ENCODE data around the gene CEP120. TPM values are rescaled to one million over a fixed set of nuclear protein-coding genes. Genes with fewer than 3 reads are reported as not detected.
"Not testable (repeated sequence)": the region's sequence is repeated elsewhere in the genome, so short reads cannot be mapped to it uniquely, and the experiment has no call there.

Gene CEP120
- total and polyA plus RNA-seq, 10 donors: 9.2 to 43.3 (median 29.5) TPM

GRCh38 chr5:123460296-123460729, 37.1 kb upstream of the CEP120 start:
- H3K27me3 ChIP-seq (replicated peaks in 1 of 7): no peaks in the 10 kb centered on the region
- peaks cover 0 to 3% (median 0%) of the 10 kb centered on the region in 8 donors for H3K9me3 ChIP-seq
- TF ChIP-seq POLR2A (IDR thresholded peaks at IDR 0.05) (no peak), POLR2AphosphoS5 (IDR thresholded peaks at IDR 0.05) (no peak)
- TF ChIP-seq, protein P1, sequence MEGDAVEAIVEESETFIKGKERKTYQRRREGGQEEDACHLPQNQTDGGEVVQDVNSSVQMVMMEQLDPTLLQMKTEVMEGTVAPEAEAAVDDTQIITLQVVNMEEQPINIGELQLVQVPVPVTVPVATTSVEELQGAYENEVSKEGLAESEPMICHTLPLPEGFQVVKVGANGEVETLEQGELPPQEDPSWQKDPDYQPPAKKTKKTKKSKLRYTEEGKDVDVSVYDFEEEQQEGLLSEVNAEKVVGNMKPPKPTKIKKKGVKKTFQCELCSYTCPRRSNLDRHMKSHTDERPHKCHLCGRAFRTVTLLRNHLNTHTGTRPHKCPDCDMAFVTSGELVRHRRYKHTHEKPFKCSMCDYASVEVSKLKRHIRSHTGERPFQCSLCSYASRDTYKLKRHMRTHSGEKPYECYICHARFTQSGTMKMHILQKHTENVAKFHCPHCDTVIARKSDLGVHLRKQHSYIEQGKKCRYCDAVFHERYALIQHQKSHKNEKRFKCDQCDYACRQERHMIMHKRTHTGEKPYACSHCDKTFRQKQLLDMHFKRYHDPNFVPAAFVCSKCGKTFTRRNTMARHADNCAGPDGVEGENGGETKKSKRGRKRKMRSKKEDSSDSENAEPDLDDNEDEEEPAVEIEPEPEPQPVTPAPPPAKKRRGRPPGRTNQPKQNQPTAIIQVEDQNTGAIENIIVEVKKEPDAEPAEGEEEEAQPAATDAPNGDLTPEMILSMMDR (IDR thresholded peaks at IDR 0.05 in 8 of 11, conservative IDR thresholded peaks at IDR 0.05 in 3 of 11): no peak
- H3K4me3 ChIP-seq: no peak overlapping the region
- DNase-seq: no peak
- H3K36me3 ChIP-seq: no peaks in the 10 kb centered on the region
- no peak overlapping the region for H3K27ac ChIP-seq
- intact Hi-C loops (cut with DNase I; ENCODE audit: low total_unique reads): no loop called here
- 42 to 61% (median 46%) methylated on average over 2 of the region's 2 CpGs for WGBS, 5 donors
- no peaks in the 10 kb centered on the region for H3K4me1 ChIP-seq

GRCh38 chr5:123458994-123459393, 35.8 kb upstream of the CEP120 start:
- H3K36me3 ChIP-seq; H3K9me3 ChIP-seq; H3K27me3 ChIP-seq (replicated peaks in 1 of 7); DNase-seq; H3K4me1 ChIP-seq; H3K4me3 ChIP-seq; H3K27ac ChIP-seq; intact Hi-C loops (cut with DNase I; ENCODE audit: low total_unique reads): not testable (repeated sequence)
- whole genome bisulfite sequencing, 5 donors: 72 to 96% (median 86%) methylated on average over 4 of the region's 4 CpGs

GRCh38 chr5:123456242-123456641, 33.0 kb upstream of the CEP120 start:
- no peak for DNase-seq
- intact Hi-C loops (cut with DNase I; ENCODE audit: low total_unique reads): no loop called here
- no peak overlapping the region for H3K27ac ChIP-seq
- no peaks in the 10 kb centered on the region for H3K4me1 ChIP-seq
- no peak overlapping the region for H3K4me3 ChIP-seq
- TF ChIP-seq POLR2AphosphoS5 (IDR thresholded peaks at IDR 0.05) (no peak), POLR2A (IDR thresholded peaks at IDR 0.05) (no peak)
- TF ChIP-seq, protein P1 (IDR thresholded peaks at IDR 0.05 in 8 of 11, conservative IDR thresholded peaks at IDR 0.05 in 3 of 11): no peak
- H3K27me3 ChIP-seq (replicated peaks in 1 of 7): no peaks in the 10 kb centered on the region
- H3K9me3 ChIP-seq: peaks cover 0 to 3% (median 0%) of the 10 kb centered on the region in 8 donors
- H3K36me3 ChIP-seq: no peaks in the 10 kb centered on the region
- WGBS, 5 donors: 75 to 82% (median 81%) methylated on average over 1 of the region's 1 CpG

DNA sequence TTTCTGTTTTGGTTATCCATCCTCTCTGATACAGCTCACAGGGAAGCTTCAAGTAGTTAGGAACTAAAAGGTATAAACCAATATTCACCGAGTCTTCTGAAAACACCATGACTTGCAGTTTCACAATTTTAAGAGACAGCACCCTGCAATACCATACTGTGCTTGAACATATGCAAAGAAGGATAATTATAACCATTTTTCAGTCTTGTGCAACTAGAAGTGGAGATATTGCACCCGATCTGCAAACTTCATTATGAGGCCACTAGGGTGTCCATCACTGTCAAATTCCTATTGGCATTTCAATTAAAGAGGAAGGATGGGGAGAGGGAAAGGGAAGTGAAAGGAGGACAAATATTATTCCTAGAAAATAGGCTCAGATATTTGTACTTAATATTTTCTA, 32.4 kb upstream of the CEP120 start:
- intact Hi-C loops (cut with DNase I; ENCODE audit: low total_unique reads): no loop called here
- H3K36me3 ChIP-seq: no peaks in the 10 kb centered on the region
- H3K4me1 ChIP-seq: peaks cover 0 to 4% (median under 1%) of the 10 kb centered on the region in 6 donors
- WGBS, 5 donors: 34 to 60% (median 40%) methylated on average over 2 of the region's 2 CpGs
- H3K9me3 ChIP-seq: peaks cover 0 to 3% (median 0%) of the 10 kb centered on the region in 8 donors
- no peak overlapping the region for H3K27ac ChIP-seq
- no peak overlapping the region for H3K4me3 ChIP-seq
- DNase-seq: no peak
- TF ChIP-seq, protein P1 (IDR thresholded peaks at IDR 0.05 in 8 of 11, conservative IDR thresholded peaks at IDR 0.05 in 3 of 11): no peak
- TF ChIP-seq POLR2A (IDR thresholded peaks at IDR 0.05) (no peak), POLR2AphosphoS5 (IDR thresholded peaks at IDR 0.05) (no peak)
- no peaks in the 10 kb centered on the region for H3K27me3 ChIP-seq (replicated peaks in 1 of 7)

DNA sequence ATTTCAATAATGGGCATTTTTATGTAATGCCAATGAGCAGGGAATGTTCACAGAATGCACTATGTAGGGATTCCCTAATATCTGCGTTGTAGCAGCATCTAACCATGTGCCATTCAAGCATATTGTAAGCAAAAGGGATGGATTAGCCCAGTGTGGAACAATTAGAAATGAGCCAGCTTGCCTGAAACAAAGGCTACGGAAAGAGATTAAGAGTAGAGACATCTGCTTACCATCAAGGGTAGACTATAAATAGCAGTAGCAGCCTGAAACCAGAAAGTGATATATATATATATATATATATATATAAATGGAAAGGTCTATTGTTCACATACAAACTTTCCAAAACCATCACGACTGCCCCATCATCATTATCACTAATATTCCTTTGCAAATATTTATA, 31.9 kb upstream of the CEP120 start:
- intact Hi-C loops (cut with DNase I; ENCODE audit: low total_unique reads): no loop called here
- H3K27ac ChIP-seq: no peak overlapping the region
- TF ChIP-seq, protein P1 (IDR thresholded peaks at IDR 0.05 in 8 of 11, conservative IDR thresholded peaks at IDR 0.05 in 3 of 11): no peak
- TF ChIP-seq POLR2A (IDR thresholded peaks at IDR 0.05): no peak
- no peak for TF ChIP-seq POLR2AphosphoS5 (IDR thresholded peaks at IDR 0.05)
- peaks cover 0 to 3% (median 0%) of the 10 kb centered on the region in 8 donors for H3K9me3 ChIP-seq
- H3K4me1 ChIP-seq: peaks cover 0 to 7% (median 3%) of the 10 kb centered on the region in 6 donors
- no peak for DNase-seq
- no peaks in the 10 kb centered on the region for H3K27me3 ChIP-seq (replicated peaks in 1 of 7)
- H3K4me3 ChIP-seq: no peak overlapping the region
- 54 to 82% (median 71%) methylated on average over 3 of the region's 3 CpGs for WGBS, 5 donors
- no peaks in the 10 kb centered on the region for H3K36me3 ChIP-seq
